Thoracic aorta endothelial cell (primary cell): ENCODE data around the gene MAPK8IP3. TPM values are rescaled to one million over a fixed set of nuclear protein-coding genes. Genes with fewer than 3 reads are reported as not detected.

Experiments
- small RNA-seq: library from RNA; depleted of rRNA; stranded (forward); fragments of <200 nt; gene quantifications from one replicate; pipeline ENCODE3, GENCODE V24; 2012
- total RNA-seq: library from RNA; depleted of rRNA; stranded (reverse); fragments of >200 nt; gene quantifications from 2 replicates; pipeline ENCODE4 v1.2.3, GENCODE V29; 2012

The MAPK8IP3 gene, protein sequence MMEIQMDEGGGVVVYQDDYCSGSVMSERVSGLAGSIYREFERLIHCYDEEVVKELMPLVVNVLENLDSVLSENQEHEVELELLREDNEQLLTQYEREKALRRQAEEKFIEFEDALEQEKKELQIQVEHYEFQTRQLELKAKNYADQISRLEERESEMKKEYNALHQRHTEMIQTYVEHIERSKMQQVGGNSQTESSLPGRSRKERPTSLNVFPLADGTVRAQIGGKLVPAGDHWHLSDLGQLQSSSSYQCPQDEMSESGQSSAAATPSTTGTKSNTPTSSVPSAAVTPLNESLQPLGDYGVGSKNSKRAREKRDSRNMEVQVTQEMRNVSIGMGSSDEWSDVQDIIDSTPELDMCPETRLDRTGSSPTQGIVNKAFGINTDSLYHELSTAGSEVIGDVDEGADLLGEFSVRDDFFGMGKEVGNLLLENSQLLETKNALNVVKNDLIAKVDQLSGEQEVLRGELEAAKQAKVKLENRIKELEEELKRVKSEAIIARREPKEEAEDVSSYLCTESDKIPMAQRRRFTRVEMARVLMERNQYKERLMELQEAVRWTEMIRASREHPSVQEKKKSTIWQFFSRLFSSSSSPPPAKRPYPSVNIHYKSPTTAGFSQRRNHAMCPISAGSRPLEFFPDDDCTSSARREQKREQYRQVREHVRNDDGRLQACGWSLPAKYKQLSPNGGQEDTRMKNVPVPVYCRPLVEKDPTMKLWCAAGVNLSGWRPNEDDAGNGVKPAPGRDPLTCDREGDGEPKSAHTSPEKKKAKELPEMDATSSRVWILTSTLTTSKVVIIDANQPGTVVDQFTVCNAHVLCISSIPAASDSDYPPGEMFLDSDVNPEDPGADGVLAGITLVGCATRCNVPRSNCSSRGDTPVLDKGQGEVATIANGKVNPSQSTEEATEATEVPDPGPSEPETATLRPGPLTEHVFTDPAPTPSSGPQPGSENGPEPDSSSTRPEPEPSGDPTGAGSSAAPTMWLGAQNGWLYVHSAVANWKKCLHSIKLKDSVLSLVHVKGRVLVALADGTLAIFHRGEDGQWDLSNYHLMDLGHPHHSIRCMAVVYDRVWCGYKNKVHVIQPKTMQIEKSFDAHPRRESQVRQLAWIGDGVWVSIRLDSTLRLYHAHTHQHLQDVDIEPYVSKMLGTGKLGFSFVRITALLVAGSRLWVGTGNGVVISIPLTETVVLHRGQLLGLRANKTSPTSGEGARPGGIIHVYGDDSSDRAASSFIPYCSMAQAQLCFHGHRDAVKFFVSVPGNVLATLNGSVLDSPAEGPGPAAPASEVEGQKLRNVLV (N-terminal part only)
- total RNA-seq: 41.9 and 45.7 TPM in 2 replicates

GRCh38 chr16:1705688-1706385, at the start of gene MAPK8IP3:
MAPK8IP3 (plus strand) TSS chr16:1706195; CDS start chr16:1706340, 145 bp downstream.

DNA sequence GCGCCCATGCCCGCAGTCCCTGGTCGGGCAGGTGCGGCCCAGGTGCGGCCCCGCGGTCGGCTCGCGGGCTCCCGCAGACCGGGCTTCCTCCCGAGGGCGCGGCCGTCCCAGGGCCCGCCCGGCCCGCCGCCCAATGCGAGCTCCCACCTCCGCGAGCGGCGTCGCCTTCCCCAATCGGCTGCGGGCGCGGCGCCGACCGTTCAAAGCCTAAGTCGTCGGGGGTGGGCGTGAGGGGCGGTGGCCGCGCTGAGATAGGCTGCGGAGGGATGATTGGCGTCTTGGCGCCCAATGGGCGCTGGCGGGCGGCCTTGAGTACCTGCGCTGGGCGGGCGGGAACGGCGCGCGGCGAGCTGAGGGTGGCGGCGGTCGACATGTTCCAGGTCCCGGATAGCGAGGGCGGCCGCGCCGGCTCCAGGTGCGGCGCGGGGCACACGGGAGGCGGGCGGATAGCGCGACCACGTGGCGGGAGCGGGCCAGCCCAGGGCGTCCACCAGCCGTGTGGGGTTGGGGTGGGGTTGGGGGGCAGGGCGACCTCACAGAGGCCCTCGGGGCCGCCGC, 28.0 kb upstream of the MAPK8IP3 start, which contains the start of gene JPT2:
TSS of gene JPT2 (plus strand) at position 338 of the 558 bp plus-strand sequence. CDS start at position 372, 34 bp downstream.

DNA sequence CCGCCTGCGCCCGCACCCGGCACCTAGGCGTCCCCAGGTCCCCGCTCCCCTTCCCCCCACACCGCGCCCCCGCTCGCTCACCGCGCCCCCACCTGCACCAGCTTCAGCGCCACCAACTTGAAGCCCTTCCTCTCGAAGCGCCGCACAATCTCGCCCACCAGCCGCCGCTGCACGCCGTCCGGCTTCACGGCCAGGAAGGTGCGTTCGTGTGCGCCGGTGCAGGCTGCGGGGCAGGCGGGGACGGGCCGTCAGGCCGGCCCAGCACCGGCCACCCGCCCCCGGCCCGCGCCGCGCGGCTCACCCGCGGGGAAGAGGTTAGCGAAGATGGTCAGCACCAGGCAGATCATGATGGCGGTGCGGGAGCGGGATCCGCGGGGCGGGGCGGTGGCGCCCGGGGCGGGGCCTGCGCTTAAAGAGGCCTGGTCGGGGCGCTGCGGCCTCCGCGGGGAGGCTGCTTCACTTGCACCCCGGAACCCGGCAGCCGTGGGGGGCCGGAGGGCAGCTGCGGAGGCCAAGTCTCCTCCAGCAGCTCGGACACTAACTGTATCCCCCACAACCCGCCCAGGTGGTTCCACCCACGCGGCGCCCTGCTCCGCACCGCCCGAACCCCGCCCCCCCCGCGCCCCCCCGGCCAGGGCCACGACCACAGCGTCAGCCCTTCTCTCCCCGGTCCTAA, 65.3 kb downstream of the MAPK8IP3 start, which contains the start of gene NME3:
TSS of gene NME3 (minus strand) at position 356 of the 676 bp plus-strand sequence. CDS start at position 347, 9 bp downstream.

DNA sequence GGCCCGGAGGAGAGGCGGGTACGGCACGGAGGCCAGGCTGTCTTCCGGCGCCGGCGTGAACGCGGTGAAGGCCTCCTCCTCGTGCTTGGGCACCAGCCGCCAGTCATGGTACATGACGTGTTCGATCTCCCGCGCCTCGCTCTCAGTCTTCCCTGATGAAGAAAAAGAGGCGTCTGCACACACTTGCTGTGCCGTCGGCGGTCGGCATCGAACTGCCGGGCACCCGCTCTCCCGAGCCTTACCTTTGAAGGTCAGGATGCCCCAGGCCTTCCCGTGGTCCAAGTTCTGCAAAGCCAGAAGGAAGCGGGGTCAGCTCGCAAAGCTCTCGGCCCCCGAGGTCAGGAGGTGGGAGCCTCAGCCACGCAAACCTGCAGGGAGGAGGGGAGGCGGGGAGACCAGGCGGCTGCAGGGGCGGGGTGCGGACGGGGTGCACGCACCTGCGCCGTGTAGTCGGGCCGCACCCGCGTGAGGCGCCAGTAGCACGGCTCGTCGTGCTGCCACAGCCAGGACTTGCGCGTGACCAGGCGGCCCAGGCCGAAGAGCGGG, 66.4 kb downstream of the MAPK8IP3 start, which contains the start of gene EME2:
TSS of gene EME2 (plus strand) at position 449 of the 546 bp plus-strand sequence. CDS start 418 bp downstream, outside the sequence.

DNA sequence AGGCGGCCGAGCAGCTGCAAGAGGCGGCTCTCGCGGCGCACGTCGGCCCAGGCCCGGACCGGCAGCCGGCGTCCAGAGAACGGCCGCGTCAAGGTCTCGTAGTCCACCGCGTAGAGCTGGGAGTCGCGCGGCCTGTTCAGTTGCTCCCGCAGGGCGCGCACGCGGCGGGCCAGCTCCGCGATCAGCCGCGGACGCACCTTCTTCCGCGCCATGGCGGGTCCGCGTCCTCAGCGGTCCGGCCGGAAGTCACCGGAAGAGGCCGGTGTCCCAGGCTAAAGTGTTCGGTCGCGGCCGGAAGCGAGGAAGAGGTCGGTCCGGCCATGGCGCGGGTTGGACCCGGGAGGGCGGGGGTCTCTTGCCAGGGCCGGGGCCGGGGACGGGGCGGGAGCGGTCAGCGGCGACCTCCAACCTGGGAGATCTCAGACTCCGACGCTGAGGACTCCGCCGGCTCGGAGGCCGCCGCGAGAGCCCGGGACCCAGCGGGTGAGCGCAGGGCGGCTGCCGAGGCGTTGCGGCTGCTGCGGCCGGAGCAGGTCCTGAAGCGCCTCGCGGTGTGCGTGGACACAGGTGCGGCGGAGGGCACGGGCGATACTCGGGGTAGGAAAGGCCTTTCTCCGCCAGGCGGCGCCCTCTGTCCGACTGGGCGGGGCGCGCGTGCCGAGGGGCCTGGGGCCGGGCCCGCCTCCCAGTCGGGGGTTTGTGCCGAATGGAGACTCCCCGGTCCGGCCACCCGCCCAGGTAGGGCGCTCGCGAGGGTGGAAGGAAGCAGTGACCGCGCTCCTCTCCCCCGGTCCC, 67.1 kb downstream of the MAPK8IP3 start, which contains the start of gene MRPS34:
TSS of gene MRPS34 (minus strand) at position 227 of the 795 bp plus-strand sequence. CDS start at position 212, 15 bp downstream.

DNA sequence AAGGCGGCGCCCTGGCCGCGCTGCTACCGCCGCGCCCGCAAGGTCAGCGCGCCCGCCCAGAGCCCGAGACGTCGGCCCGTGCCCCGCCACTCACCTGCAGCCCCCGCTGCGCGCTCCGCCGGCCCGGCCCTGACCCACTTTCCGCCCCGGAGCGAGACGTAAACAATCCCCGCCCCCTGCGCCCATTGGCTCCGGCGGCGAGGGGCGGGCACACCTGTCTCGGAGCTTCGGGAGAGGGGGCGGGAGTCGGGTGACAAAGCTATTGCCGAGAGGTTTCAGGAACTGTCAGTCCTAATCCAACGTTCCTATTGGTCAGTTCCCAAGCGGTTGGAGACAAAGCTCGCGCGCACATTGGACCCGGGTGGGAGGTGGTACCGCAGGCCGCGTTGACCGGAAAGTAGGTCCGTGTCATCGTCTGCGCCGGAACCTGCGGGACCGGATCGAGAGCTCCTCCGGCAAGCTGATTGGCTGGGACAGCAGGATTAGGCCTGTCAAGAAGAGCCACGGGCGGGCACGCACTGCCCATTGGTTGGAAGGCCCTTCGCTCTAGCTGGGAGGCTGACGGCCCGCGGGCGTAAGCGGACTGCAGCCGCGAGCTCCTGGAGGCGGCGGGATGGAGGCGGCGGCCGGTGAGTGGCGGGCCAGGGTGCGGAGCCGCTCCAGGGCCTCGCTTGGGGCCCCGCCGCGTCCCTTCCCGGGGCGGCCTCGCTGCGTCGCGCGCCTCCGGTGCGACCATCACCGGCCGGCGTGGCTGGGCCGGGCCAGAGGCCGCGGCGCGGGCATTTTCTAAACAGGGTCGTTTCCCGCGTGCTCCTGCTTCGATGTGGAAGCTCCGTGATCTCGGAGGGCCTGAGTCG, 76.6 kb downstream of the MAPK8IP3 start, which contains the start of the genes NUBP2 and SPSB3:
TSS of gene NUBP2 (plus strand) at position 553 of the 857 bp plus-strand sequence. CDS start at position 614, 61 bp downstream.
TSS of gene SPSB3 (minus strand) at position 164 of the 857 bp plus-strand sequence. CDS start 1,088 bp downstream, outside the sequence.

GRCh38 chr16:1793578-1794220, 87.7 kb downstream of the MAPK8IP3 start, which contains the start of gene IGFALS:
IGFALS (minus strand) TSS chr16:1793705; CDS start chr16:1793652, 53 bp downstream.

Small RNAs within 50 kb of the gene (small RNA-seq; reads per million reads assigned to genes)
- 2.5 reads per million, percentile 58 among the genes with 10 or more reads in this experiment for gene MIR3177

Other genes starting within 250 kb of the MAPK8IP3 start
- gene CLCN7, start 231.2 kb upstream of the MAPK8IP3 start, total RNA-seq: 48.3 and 62.9 TPM in 2 replicates
- not detected in 2 replicates for gene PTX4, start 217.3 kb upstream of the MAPK8IP3 start, total RNA-seq
- 28.6 and 28.8 TPM in 2 replicates for gene TELO2, start 212.8 kb upstream of the MAPK8IP3 start, total RNA-seq
- 14.9 and 24.1 TPM in 2 replicates for gene TMEM204, start 172.5 kb upstream of the MAPK8IP3 start, total RNA-seq
- 14.0 and 14.6 TPM in 2 replicates for gene IFT140, start 94.1 kb upstream of the MAPK8IP3 start, total RNA-seq
- gene CRAMP1, start 93.8 kb upstream of the MAPK8IP3 start, total RNA-seq: 16.0 and 20.3 TPM in 2 replicates
- 70.2 and 72.1 TPM in 2 replicates for gene JPT2, start 27.9 kb upstream of the MAPK8IP3 start, total RNA-seq
- gene NME3, start 65.3 kb downstream of the MAPK8IP3 start, total RNA-seq: 26.1 and 27.0 TPM in 2 replicates
- gene EME2, start 66.6 kb downstream of the MAPK8IP3 start, total RNA-seq: 11.6 and 13.5 TPM in 2 replicates
- 59.0 and 75.9 TPM in 2 replicates for gene MRPS34, start 66.9 kb downstream of the MAPK8IP3 start, total RNA-seq
- 21.0 and 25.3 TPM in 2 replicates for gene SPSB3, start 76.4 kb downstream of the MAPK8IP3 start, total RNA-seq
- 61.0 and 66.9 TPM in 2 replicates for gene NUBP2, start 76.8 kb downstream of the MAPK8IP3 start, total RNA-seq
- gene IGFALS, start 87.5 kb downstream of the MAPK8IP3 start, total RNA-seq: not detected in 2 replicates
- 43.0 and 46.1 TPM in 2 replicates for gene HAGH, start 120.6 kb downstream of the MAPK8IP3 start, total RNA-seq
- 57.3 and 63.8 TPM in 2 replicates for gene FAHD1, start 121.0 kb downstream of the MAPK8IP3 start, total RNA-seq
- 0.14 and 0.66 TPM in 2 replicates for gene MEIOB, start 166.0 kb downstream of the MAPK8IP3 start, total RNA-seq
- gene HS3ST6, start 212.2 kb downstream of the MAPK8IP3 start, total RNA-seq: not detected in 2 replicates
- 14.6 and 16.4 TPM in 2 replicates for gene MSRB1, start 237.0 kb downstream of the MAPK8IP3 start, total RNA-seq
- gene RPL3L, start 248.5 kb downstream of the MAPK8IP3 start, total RNA-seq: not detected in 2 replicates